NCI-H2171 treated with DMSO at 0.1 percent for 48 hours (cell line): ENCODE data around the gene CALML6.

Experiments used
- DNase-seq: peaks from one replicate; lab custom pipeline; 2025; lab: John Stamatoyannopoulos, UW

Gene CALML6

DNA sequence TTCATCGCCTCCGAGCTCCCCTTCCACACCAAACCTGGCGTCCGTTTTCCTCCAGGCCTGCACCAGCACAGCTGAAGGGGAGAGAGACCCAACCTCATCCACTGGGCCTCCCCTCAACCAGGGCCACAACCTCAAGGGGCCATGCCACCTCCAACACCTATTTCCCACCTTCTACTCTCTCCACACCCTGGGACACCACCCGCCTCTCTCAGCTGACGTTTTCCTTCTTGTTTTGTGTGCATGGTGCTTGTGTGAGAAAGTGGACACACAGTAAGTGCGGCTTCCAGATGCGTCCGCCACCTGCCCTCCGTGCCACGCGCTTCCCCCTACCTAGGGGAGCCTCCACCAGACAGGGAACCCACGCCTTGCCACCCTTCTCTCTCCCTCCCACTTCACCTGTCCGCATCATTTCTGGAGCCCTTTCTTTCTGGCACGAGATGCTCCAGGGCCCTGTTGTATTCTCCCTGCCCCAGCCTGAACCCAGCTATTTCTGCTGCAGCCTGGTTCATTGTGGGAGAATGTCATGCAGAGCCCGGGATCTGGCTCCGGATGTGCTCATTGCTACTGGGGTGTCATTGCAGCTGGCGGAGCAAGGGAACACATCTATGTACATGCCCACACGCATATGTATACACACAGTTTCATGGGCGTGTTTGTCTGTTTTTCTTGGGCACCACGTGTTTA, 22.8 kb upstream of the CALML6 start:
- no peak for DNase-seq

DNA sequence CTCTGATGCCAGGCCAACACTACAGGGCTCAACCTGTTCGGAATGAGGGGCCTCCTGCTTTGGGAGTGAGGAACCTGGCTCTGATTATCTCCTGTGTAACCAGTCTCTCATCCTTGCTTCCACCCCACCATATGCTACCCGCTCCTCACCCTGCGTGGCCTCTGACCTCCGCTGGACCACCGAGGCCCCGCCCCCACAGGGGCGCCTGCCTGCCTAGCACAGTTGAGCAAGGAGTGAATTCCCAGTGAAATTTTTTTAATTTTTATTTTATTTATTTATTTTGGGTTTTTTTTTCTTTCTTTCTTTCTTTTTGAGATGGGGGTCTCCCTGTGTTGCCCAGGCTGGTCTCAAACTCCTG, 22.3 kb upstream of the CALML6 start:
- DNase-seq, result no peak

DNA sequence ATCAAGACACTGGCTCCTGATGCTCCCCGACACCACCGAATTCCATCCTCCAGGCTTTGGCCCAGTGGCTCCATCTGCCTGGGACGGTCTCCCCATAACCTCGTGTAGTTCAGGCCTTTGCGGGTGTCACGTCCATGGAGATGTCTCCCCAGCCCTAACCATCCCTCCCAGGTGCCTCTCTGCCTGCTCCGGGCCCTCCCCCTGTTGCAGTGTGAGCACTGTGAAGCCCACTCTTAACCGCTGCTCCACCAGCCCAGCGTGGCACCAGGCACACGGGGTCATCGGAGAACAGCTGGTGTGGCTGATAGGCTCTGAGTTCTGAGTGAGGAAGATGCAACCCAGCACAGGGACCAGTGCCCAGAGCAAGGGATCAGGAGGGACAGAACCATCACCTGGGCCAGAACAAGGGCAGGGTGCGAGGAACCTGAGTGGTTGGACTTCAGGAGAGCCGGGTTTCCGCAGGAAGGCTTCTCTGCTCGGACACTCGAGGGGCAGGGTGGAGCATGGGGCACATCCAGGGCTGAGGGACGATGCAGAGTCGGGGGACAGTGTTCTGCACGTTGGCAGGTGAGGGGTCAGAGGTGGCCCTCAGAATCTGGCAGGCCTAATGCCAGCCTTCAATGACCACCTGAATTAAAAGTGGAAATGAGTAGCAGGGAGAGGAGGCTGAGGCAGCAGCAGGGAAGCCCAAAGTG, 21.6 kb upstream of the CALML6 start:
- no peak for DNase-seq

DNA sequence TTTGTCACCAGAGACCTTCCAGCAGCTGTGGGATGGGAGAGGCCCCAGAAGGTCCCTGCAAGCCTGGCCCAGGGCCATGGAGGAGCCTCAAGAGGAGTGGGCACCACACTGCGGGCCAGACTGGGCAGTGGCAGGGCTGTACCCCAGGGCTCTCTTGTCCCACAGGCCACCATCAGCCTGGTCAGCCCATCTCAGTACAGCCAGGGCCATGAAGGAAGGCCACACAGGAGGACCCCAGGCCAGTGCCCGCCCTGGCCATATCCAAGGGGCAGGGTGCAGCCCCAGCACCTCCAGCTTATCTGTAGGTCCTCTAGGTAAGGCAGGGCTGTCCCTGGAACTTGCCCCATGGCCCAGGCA, 21.1 kb upstream of the CALML6 start:
- DNase-seq, result no peak

DNA sequence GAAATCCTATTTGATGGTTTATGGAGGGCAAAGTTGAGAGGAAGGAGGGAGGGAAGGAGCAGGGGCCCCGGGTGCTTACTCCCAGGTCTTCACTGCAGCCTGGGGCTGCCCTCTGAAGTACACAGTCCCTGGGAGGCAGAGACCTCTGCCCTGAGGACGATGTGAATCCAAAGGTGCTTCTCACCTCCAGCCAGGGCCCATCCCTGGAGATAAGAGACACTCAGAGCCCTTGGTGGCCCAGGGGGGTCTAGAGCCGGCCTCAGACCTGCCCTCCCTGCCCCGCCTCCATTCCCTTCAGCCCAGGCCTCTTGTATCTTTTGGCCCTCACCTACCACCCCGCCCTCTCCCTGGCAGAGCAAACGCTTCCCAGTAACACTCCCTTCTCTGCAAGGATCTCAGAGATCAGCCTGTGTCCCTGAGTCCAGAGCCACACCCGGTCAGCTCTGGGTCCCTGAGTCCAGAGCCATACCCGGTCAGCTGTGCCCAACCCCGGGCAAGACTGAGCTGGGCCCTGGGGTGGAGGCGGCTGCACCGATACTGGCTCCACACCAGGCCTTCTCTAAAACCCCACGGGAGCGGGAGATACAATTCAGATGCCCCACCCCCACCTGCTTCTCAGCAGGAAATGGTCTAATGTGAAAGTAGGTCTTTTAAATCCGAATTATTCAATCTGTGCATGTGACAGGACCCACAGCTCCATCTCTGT, 20.6 kb upstream of the CALML6 start:
- DNase-seq, result no peak

DNA sequence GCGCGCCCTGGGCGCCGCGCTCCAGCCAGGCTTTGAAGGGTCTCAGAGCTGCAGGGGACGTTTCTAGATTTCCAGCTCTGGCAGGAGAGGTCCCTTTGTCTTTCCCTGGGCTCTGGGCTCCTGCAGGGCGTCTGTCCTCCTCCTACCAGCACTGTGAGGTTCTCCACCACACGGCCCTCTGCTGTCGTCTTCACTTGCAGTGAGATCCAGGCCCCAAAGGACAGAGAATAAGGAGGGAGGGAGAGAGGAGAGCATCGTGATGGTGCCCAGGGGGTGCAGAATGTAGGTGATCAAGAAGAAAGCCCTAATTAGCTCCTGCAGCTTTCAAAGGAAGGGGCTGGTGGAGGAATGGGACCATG, 20.0 kb upstream of the CALML6 start:
- DNase-seq, result no peak

DNA sequence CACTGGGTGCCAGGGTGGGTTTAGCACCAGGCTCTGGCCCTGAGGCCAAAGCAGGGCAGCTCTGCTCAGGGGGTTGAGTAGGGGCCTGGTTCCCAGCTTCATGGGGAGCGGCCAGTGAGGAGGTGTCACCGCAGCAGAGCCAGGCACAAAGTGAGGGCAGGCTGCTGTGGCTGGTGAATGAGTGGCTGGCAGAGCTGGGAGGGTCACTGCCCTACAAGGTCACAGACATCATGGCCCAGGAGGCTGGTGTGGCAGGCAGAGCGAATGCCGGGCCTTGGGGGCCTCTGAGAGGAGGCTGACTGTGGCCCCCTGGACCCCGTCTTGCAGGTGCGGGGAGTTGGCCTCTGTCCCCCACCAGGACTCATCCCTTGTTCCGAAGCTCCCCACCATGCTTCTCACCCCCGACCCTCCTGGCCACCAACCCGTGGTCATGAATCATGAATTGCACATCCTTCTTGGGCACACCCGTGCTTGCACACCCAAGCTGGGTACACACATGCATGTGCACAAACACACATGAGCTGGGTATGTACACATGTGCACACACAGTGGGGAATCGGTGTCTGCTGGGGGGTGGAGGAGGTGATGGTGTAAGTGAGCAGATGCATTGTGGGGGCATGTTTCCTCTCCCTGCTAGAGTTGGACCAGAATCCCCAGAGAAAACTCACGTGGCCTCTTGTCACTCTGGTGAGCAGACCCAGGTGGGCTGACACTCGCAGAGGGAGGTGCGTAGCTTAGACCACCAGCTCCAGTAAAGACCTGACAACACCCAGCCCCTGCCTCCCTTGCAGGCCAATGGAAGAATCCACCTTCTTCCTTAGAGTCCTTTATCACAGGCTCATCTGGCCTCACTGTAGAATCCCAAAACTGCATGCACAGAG, 19.4 kb upstream of the CALML6 start:
- DNase-seq, result no peak

DNA sequence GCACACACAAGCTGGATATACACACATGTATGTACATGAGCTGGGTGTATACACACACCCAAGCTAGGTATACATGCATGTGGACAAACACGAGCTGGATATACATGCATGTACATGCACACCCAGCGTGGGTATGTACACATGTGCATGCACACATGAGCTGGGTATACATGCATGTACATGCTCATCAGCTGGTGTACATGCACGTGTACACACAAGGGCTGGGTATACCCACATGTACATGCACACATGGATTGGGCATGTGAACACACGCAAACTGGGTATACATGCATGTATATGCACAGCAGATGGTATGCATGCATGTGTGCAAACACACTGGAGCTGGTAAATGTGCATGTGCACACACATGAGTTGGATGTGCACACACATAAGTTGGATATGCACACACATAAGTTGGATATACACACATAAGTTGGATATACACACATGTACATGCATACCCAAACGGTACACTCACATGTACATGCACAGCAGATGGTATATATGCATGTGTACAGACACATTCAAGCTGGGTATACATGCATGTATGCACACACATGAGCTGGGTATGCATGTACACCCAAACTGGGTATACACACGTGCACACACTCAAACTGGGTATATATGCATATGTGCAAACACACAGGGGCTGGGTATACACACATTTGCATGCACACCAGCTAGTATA, 16.7 kb upstream of the CALML6 start:
- DNase-seq, result no peak

DNA sequence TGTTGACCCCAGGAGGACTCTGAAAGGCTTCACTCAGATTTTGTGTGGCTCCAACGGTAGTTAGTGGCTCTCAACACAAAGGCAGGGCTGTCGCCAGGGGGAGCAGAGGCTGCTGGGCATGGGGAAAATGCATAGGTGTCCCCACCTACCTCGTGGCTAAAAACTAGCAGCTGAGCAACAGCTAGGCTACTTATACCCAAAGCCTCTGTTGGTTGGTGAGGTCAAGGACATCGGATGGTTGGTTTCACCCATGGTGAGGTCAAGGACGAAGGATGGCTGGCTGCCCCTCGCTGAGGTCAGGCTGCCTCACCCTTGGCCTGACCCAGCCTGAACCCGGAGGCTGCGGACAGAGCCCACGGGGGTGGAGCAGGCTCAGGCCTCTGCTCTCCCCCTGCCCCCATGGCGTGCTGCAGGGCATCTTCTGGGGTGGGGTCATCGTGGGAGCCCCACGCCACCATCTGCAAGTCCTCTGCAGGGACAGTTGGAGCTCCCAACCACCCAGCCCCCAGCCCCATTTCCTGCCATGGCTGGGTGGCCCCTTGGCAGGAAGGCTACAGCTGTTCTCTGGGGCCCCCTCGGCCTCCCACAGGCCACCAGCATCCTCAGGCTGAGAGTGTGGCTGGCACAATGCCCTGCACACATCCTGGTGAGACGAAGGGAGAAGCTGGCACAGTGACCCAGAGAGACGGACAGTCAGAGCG, 15.6 kb upstream of the CALML6 start:
- no peak for DNase-seq

DNA sequence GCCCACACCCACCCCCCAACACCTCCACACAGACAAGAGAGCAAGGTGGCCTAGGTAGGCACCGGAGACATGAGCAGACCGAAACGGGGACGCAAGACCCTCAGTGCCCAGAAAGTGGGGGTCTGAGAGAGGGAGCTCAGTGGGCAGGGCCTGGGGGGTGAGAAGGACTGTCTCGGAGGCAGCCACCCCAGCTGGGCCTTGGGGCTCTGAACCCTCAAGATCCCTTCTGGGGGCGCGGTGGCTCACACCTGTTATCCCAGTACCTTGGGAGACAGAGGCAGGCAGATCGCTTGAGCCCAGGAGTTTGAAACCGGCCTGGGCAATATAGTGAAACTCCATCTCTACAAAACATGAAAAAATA, 15.1 kb upstream of the CALML6 start:
- no peak for DNase-seq

DNA sequence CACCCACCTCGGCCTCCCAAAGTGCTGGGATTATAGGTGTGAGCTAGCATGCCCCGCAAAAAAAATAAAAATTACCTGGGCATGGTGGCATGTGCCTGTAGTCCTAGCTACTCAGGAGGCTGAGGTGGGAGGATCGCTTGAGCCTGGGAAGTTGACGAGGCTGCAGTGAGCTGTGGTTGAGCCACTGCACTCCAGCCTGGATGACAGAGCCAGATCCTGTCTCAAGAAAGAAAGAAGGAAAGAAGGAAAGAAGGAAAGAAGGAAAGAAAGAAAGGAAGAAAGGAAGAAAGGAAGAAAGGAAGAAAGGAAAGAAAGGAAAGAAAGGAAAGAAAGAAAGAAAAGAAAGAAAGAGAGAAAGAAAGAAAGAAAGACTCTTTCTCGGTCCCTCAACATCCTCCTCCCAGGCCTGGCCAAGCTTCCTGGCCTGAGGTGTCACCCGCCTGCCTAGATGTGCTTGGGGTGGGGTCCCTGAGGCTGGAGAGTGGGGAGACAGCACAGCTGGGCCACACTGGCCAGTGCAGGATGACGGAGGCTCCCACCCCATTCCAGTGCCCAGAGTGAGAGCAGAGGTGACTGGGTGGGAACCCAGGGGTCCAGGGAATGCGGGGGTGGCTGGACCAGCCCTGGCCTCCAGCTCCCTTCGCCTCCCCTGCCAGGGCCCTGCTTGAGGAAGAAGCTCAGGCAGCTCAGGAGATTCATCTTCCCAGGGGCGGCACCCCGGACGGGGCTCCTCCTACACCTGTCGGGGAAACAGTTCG, 14.0 kb upstream of the CALML6 start:
- no peak for DNase-seq

DNA sequence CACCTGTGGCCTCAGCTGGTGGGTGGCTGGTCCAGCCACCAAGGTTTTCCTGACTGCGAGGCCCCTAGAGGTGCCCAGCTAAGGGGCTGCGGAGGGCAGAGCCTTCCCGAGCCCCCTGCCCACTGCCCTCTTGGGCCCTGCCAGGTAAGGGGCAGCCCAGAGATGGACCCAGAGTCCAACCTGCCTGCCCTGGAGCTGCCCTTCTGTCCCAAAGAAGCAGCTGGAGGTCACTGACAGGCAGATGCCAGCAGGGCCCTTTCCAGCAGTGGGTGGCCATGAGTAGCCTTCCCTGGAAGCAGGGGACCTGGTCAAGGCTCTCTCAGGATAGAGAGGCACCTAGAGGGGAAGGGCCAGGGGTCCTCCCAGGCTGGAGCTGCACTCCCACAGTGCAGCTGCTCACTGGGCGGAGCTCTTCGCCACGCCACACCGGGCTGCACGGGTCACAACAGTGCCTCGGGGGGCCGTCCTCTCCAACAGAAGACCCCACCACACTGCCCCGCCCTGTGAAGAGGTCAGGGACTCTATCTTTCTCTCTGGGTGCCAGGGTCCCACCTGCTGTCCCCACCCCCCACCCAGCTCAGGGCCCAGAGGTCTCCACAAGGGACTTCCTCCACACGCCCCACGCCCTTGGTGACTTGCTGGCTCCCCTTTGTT, 13.3 kb upstream of the CALML6 start:
- DNase-seq, result no peak

DNA sequence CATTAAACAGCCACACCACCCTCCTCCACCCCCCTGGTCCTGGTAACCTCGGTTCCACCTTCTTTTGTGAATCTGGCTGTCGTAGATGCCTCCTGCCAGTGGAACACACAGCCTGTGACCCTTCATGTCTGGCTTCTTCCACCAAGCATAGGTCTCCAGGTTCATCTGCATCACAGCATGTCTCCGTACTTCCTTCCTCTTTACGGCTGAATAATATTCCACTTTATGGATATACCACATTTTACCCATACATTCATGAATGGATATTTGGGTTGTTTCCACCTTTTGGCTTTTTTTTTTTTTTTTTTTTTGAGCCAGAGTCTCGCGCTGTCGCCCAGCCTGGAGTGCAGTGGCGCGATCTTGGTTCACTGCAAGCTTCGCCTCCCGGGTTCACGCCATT, 11.8 kb upstream of the CALML6 start:
- DNase-seq, result no peak

DNA sequence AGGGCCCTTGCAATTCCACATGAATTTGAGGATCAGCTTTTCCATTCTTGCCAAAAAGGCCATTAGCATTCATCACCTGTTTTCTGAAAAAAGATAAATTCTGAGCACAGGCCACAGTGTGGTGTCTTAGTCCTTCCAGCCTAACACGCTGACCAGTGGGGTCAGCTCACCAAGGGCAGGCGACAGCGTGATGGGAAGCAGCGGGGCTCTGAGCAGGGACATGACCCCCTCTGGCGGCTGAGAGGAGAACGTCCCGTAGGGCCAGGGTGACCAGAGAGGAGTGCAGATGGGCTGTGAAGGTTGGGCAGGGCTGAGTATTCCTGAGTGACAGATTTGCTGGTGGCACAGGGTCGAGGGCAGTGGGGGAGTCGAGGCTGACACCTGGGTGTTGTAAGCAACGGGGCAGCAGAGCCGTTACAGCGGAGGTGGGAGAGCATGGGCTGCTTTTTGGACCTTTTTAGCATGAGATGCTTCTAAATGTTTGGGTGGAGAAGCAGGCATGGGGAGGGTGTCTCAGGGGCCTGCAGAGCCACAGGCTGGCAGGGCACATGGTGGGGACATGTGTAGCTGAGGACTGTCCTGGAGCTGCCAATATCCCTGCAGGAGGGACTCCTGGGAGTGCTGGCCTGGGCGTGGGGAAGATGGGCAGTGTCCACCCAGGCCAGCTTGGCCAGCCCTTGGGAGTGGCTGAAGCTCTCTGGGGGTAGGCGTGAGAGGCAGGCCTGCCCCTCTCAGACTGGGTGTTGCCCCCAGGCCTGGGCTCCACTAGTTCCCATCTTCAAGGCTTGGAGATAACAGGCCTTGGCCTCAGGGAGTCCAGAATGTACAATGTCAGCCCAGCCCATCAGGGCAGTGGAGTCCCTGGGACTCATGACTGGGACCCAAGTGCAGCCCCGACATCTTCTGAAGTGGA, 8.6 kb upstream of the CALML6 start:
- peak; percentile 69 for DNase-seq

DNA sequence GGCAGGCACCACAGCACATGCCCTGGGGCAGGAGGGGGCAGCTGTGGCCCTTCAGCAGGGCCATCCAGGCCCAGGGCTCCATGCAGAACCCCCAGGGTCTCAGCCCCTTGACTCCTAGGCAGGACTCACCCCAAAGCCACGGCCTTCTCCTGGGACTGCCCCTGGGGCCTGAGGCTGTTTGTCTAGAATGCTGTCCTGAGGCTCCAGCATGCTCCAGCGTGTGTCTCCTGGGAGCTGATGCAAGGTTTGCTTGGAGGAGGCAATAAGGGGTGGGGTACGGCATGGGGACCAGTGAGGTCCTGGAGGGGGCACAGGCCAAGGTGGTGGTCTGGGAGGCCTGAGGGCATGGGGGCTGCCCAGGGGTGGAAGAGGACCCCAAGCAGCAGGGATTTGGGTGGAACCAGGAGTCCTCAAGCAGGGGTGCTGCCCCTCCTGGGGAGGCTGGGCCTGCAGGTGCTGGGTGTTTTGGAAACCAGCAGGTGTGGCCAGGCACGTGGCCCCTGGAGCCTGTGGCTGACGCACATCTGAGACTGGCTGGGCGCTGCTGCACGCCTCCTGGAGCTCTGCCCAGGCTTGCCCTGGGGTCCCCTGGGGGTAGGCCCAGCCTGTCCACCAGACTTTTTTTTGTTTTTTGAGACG, 7.8 kb upstream of the CALML6 start:
- DNase-seq, result peak; percentile 72

DNA sequence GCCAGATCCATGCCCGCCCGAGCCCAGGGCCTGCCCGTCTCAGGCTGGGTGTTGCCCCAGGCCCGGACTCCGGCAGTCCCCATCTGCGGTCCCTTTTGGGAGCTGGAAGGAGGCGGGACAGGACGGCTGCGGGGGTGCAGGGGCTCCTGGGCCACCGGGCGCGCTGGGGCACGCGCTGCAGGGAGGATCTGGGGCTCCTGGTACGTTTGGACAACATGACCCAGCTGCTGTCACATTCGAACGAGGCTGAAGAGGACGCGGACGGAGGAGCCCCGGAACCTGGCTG, 6.6 kb upstream of the CALML6 start:
- DNase-seq, result peak; percentile 51

DNA sequence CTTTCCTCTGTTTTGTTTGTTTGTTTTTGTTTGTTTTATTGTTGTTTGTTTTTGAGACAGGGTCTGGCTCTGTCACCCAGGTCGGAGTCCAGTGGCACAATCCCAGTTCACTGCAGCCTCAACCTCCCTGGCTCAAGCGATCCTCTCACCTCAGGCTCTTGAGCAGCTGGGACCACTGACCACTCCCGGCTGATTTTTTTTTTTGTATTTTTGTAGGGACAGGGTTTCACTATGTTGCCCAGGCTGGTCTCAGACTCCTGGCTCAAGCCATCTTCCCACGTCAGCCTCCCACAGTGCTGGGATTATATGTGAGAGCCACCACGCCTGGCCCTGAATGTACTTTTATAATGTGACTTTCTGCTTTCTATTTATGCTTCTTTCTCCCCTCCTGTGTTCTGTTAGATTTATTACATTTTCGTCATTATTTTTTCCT, 5.0 kb upstream of the CALML6 start:
- DNase-seq, result no peak

DNA sequence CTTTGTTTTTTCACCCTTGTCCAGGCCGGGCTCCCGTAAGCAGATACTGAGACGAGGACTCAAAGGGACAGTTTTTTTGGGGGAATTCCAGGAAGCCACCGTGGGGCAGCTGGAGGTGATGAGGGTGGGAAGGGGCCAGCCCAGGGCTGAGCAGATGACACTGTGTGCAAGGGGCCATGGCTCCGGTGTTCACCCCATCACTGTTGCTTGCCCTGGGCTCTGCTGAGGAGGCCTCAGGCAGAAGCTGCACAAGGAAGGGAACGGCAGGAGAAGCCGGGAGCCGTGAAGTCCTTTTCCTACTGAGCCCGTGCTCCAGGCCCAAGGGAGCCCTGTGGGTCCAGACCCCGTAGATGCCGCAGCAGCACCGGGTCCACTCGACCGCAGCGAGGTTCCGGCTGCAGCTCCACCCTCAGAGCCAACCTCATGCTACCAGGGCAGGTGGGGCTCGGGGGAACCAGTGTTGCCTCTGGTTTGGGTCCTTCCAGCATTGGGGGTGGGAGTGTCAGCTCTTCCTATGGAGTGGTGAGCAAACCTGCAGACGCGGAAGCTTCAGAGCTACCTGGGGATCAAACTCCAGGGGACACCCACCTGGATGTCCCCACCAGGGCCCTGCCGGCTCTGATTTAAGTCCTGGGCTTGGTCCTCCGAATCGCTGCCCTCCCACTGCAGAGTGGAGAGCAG, 4.3 kb upstream of the CALML6 start:
- DNase-seq, result no peak
